MCF 10A (cell line): Measurements from ENCODE around the gene IL11. TPM values are rescaled to one million over a fixed set of nuclear protein-coding genes. Genes with fewer than 3 reads are reported as not detected.

ENCODE experiments used
- BruUV-seq: library from RNA; stranded (reverse); fragments of 400-500 nt; replicated peaks from 2 replicates; lab custom pipeline; 2021; lab: Mats Ljungman, UMichigan
- CTCF ChIA-PET: fragments of 300-600 bp; sonication (Branson Sonifier 250); formaldehyde crosslinking; extraction: SDS; loops from one replicate; lab custom pipeline; 2021; ENCODE audit warnings: antibody characterized with exemption, inconsistent platforms; lab: Yijun Ruan, JAX
- POLR2A ChIA-PET: fragments of 300-600, 350-650 bp; sonication (Branson Sonifier 250); formaldehyde crosslinking; extraction: SDS; loops from one replicate; lab custom pipeline; 2020; ENCODE audit warnings: antibody characterized with exemption, inconsistent platforms; lab: Yijun Ruan, JAX
- DNase-seq: peaks from one replicate; pipeline ENCODE4 v3.0.0-alpha.2; 2018; ENCODE audit not compliant: unreplicated experiment
- H3K27ac Mint-ChIP-seq: one replicate; pipeline ENCODE4 v1.8.0; 2022; ENCODE audit warnings: mild to moderate bottlenecking, low read depth, mixed read lengths; ENCODE audit not compliant: unreplicated experiment
- H3K27me3 Mint-ChIP-seq: one replicate; pipeline ENCODE4 v1.8.0; 2022; ENCODE audit warnings: mixed read lengths; ENCODE audit not compliant: insufficient read depth, unreplicated experiment
- H3K36me3 Mint-ChIP-seq: one replicate; pipeline ENCODE4 v1.8.0; 2022; ENCODE audit warnings: mild to moderate bottlenecking, moderate library complexity, mixed read lengths; ENCODE audit not compliant: insufficient read depth, unreplicated experiment
- H3K4me1 Mint-ChIP-seq: one replicate; pipeline ENCODE4 v1.8.0; 2022; ENCODE audit warnings: mixed read lengths; ENCODE audit not compliant: insufficient read depth, unreplicated experiment
- H3K4me3 Mint-ChIP-seq: one replicate; pipeline ENCODE4 v1.8.0; 2022; ENCODE audit warnings: mild to moderate bottlenecking, moderate library complexity, mixed read lengths; ENCODE audit not compliant: unreplicated experiment
- H3K9me3 Mint-ChIP-seq: one replicate; pipeline ENCODE4 v1.8.0; 2022; ENCODE audit warnings: mixed read lengths; ENCODE audit not compliant: unreplicated experiment
- intact Hi-C: fragments of 100-400 bp; cut with micrococcal nuclease; formaldehyde crosslinking; loops from 2 replicates; pipeline ENCODE4 v1.14.1; 2022
- total RNA-seq: library from RNA; stranded (reverse); gene quantifications from 2 replicates; pipeline ENCODE4 v1.2.3, GENCODE V29; 2022
- TF ChIP-seq, protein P1 (sequence below): fragments of 200-600 bp; IDR thresholded peaks from one replicate; pipeline ENCODE4 v1.8.0; 2022; ENCODE audit warnings: antibody characterized with exemption, mild to moderate bottlenecking; ENCODE audit not compliant: unreplicated experiment

IL11 gene
- total RNA-seq, 1 experiment from 2014 or later = 4.2 TPM

DNA sequence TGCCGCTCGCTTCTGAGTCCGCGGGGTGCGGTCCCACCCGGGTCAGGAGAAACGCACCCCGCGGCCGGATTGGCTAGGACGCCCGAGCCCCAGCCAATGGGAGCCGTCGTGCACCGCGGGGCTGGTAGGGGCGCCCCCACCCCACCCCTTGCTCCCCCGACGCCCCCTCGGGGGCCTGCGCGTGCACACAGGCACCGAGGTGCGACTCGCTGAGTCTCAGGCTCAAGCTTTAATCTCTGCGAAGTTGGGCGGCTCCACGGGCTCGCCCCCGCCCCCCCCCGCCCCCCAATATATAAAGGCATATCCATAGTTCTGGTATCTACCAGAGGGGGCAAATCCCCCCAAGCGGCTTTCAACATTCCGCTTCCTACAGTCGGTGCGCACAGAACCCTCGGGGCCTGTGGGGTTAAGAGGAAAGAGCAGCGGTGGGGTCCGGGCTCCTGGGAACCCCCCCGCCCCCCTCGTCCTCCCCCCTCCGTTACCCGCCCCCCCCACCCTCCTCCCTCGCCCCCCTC lies 15.5 kb downstream of the IL11 start, which contains the start of gene COX6B2:
TSS of gene COX6B2 (minus strand) at position 22 of the 515 bp plus-strand sequence. CDS start 198 bp downstream, outside the sequence.
- Mint-ChIP-seq H3K27ac (no peak within 1 kb of the TSS), H3K27me3 (peaks cover 13% of the 10 kb centered on the region), H3K9me3 (no peaks in the 10 kb centered on the region), H3K36me3 (no peaks in the 10 kb centered on the region), H3K4me1 (peaks cover 19% of the 10 kb centered on the region), H3K4me3 (peak within 1 kb of the TSS; percentile 70)
- no peak for DNase-seq
- ChIA-PET CTCF (interaction anchor here (0.8 kb wide), 1 partner anchor 53 kb away, joined by 3 read pairs; no protein-coding TSS in a partner anchor), POLR2A (interaction anchor here (0.9 to 3.4 kb wide), 3 partner anchors 9 to 16 kb away, joined by 4 to 14 read pairs (median 4); partner anchors contain the start of gene KMT5C)
- intact Hi-C loops = no loop called here
- no TSS peak for BruUV-seq
- TF ChIP-seq, protein P1, sequence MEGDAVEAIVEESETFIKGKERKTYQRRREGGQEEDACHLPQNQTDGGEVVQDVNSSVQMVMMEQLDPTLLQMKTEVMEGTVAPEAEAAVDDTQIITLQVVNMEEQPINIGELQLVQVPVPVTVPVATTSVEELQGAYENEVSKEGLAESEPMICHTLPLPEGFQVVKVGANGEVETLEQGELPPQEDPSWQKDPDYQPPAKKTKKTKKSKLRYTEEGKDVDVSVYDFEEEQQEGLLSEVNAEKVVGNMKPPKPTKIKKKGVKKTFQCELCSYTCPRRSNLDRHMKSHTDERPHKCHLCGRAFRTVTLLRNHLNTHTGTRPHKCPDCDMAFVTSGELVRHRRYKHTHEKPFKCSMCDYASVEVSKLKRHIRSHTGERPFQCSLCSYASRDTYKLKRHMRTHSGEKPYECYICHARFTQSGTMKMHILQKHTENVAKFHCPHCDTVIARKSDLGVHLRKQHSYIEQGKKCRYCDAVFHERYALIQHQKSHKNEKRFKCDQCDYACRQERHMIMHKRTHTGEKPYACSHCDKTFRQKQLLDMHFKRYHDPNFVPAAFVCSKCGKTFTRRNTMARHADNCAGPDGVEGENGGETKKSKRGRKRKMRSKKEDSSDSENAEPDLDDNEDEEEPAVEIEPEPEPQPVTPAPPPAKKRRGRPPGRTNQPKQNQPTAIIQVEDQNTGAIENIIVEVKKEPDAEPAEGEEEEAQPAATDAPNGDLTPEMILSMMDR = no peak

DNA sequence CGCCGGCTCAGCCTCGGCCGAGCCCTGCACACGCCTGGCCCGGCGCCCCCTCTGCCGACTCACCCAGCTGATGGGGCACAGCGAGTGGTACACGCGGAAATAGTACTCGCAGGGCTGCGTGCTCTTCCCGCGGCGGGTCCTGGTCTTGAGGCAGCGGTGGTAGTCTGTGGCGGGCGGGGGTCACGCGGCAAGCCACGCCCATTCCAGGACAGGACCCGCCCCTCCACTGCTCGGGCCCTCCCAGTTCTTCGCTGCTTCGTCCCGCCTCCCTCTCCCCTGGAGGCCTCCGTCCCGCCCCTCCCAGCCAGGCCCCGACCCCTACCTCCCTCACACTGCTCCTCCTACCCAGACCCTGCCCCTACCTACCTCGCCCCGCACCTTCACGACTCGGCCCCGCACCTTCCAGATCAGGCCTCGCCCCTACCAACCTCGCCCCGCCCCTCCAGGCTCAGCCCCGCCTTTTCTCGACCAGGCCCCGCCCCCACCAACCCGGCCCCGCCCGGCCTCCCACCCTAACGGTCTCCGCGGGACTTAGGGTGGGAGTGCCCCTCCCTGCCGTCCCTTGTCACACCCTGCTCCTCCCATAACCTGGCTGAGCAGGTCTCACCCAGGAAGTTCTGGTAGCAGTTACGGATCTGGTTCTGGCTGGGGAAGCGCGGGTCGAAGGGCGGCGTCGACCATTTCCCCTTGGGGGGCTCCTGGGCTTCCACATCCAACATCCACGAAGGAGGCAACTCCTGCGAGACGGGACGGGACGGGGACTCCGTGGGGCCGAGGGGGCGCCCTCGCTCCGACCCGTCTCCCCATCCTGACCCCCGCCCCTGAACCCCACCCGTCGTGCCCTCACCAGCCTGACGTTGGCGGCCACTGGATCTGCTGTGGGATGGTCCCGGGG lies 16.2 kb downstream of the IL11 start:
- intact Hi-C loops = loop anchor here (2.0 kb wide), 1 partner anchor 15 kb away; the partner anchor contains the start of gene KMT5C
- Mint-ChIP-seq H3K27me3 (peaks cover 13% of the 10 kb centered on the region), H3K36me3 (no peaks in the 10 kb centered on the region), H3K9me3 (no peaks in the 10 kb centered on the region), H3K4me1 (peaks cover 19% of the 10 kb centered on the region), H3K27ac (no peak overlapping the region), H3K4me3 (peak overlapping the region; percentile 70)
- DNase-seq = no peak
- CTCF ChIA-PET = interaction anchor here (0.7 to 2.2 kb wide), 2 partner anchors 30 to 52 kb away, joined by 3 to 9 read pairs; no protein-coding TSS in a partner anchor
- POLR2A ChIA-PET = interaction anchor here (1.0 kb wide), 1 partner anchor 51 kb away, joined by 3 read pairs; no protein-coding TSS in a partner anchor
- TF ChIP-seq, protein P1 = no peak
- BruUV-seq = no TSS peak

GRCh38 chr19:55353356-55353802 lies 16.9 kb downstream of the IL11 start:
- Mint-ChIP-seq H3K4me3 (peak overlapping the region; percentile 70), H3K27ac (no peak overlapping the region), H3K4me1 (peaks cover 19% of the 10 kb centered on the region), H3K9me3 (no peaks in the 10 kb centered on the region), H3K27me3 (peaks cover 13% of the 10 kb centered on the region), H3K36me3 (no peaks in the 10 kb centered on the region)
- no TSS peak for BruUV-seq
- intact Hi-C loops = loop anchor here (2.0 kb wide), 1 partner anchor 15 kb away; the partner anchor contains the start of gene KMT5C
- POLR2A ChIA-PET = interaction anchor here (1.0 kb wide), 1 partner anchor 51 kb away, joined by 3 read pairs; no protein-coding TSS in a partner anchor
- TF ChIP-seq, protein P1 = no peak
- DNase-seq = no peak
- CTCF ChIA-PET = interaction anchor here (0.6 to 2.2 kb wide), 3 partner anchors 15 to 52 kb away, joined by 3 to 9 read pairs (median 3); no protein-coding TSS in a partner anchor
